Peyer's patch (tissue), 4 donors: ENCODE measurements around the gene L3MBTL4. TPM values are rescaled to one million over a fixed set of nuclear protein-coding genes. Genes with fewer than 3 reads are reported as not detected.
"Not testable (repeated sequence)": the region's sequence is repeated elsewhere in the genome, so short reads cannot be mapped to it uniquely, and the experiment has no call there.

Experiments used
- DNase-seq, 3 donors: peaks; one replicate each; pipeline ENCODE4 v3.0.0-alpha.2; 2017 to 2019
- H3K27ac ChIP-seq, 4 donors: fragments of 200-600 bp; sonication (generic); one replicate each; pipeline ENCODE4 v1.5.1; 2016 to 2019
- H3K27me3 ChIP-seq, 2 donors: fragments of 200-600 bp; sonication (generic); one replicate each; pipeline ENCODE4 v1.5.1; 2019
- H3K36me3 ChIP-seq, 3 donors: fragments of 200-600 bp; sonication (generic); one replicate each; pipeline ENCODE4 v1.5.1; 2016 to 2019
- H3K4me1 ChIP-seq, 4 donors: fragments of 200-600 bp; sonication (generic); one replicate each; pipeline ENCODE4 v1.5.1; 2016 to 2019
- H3K4me3 ChIP-seq, 4 donors: fragments of 200-600 bp; sonication (generic); 1 replicate in 3 of 4; 2 replicates in 1 of 4; pipeline ENCODE4 v1.5.1; 2016 to 2019; ENCODE audit warnings: mild to moderate bottlenecking in 1 of 4
- H3K9me3 ChIP-seq, 4 donors: fragments of 200-600 bp; sonication (generic); one replicate each; pipeline ENCODE4 v1.5.1; 2016 to 2019; ENCODE audit warnings: mild to moderate bottlenecking in 1 of 4
- POLR2A ChIP-seq, 2 donors: fragments of 450-650 bp; IDR thresholded peaks; one replicate each; pipeline ENCODE4 v1.5.1; 2017; ENCODE audit warnings: antibody characterized with exemption in 2 of 2, mild to moderate bottlenecking in 2 of 2, moderate library complexity in 2 of 2
- total RNA-seq, 4 donors: library from RNA; depleted of rRNA; stranded (reverse); fragments of >200 nt; gene quantifications; one replicate each; pipeline ENCODE4 v1.1.0, GENCODE V29; 2016
- TF ChIP-seq, protein P1 (sequence below), 6 experiments: fragments of 450-650 bp in 4 of 6; fragments of 200-600 bp in 2 of 6; sonication (generic) in 1 of 6; IDR thresholded peaks; one replicate each; pipeline ENCODE4 v1.5.1; 2017 to 2019; ENCODE audit warnings: antibody characterized with exemption in 6 of 6, mild to moderate bottlenecking in 3 of 6, moderate library complexity in 1 of 6

Gene L3MBTL4
- total RNA-seq, 4 donors from 2014 or later, result 6.5 to 25.6 (median 13.7) TPM

DNA sequence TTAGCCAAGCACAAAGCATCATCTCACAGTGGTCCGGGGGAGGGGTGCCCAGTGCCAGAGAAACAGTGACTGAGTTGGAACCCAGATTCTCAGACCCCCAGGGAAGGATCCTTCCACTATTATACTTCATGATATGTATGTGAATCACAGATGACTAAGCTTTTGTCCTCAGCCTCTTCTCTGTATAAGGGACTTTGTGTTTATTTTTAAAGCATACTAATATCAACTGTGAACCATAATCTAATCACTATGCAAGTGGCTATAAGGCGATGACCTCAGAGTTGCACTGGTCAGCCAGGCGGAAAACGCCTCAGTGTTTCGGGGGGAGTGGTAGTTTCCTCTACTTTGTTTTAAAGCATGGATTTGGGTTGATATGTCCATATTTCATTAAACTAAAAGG, 359.0 kb downstream of the L3MBTL4 start:
- H3K27ac ChIP-seq, result no peak overlapping the region
- H3K4me3 ChIP-seq, result no peak overlapping the region
- no peaks in the 10 kb centered on the region for H3K36me3 ChIP-seq
- no peaks in the 10 kb centered on the region for H3K4me1 ChIP-seq
- no peak for DNase-seq
- TF ChIP-seq, protein P1, sequence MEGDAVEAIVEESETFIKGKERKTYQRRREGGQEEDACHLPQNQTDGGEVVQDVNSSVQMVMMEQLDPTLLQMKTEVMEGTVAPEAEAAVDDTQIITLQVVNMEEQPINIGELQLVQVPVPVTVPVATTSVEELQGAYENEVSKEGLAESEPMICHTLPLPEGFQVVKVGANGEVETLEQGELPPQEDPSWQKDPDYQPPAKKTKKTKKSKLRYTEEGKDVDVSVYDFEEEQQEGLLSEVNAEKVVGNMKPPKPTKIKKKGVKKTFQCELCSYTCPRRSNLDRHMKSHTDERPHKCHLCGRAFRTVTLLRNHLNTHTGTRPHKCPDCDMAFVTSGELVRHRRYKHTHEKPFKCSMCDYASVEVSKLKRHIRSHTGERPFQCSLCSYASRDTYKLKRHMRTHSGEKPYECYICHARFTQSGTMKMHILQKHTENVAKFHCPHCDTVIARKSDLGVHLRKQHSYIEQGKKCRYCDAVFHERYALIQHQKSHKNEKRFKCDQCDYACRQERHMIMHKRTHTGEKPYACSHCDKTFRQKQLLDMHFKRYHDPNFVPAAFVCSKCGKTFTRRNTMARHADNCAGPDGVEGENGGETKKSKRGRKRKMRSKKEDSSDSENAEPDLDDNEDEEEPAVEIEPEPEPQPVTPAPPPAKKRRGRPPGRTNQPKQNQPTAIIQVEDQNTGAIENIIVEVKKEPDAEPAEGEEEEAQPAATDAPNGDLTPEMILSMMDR (IDR thresholded peaks at IDR 0.05), result no peak
- TF ChIP-seq POLR2A (IDR thresholded peaks at IDR 0.05), result no peak
- no peaks in the 10 kb centered on the region for H3K9me3 ChIP-seq
- H3K27me3 ChIP-seq, result no peaks in the 10 kb centered on the region

DNA sequence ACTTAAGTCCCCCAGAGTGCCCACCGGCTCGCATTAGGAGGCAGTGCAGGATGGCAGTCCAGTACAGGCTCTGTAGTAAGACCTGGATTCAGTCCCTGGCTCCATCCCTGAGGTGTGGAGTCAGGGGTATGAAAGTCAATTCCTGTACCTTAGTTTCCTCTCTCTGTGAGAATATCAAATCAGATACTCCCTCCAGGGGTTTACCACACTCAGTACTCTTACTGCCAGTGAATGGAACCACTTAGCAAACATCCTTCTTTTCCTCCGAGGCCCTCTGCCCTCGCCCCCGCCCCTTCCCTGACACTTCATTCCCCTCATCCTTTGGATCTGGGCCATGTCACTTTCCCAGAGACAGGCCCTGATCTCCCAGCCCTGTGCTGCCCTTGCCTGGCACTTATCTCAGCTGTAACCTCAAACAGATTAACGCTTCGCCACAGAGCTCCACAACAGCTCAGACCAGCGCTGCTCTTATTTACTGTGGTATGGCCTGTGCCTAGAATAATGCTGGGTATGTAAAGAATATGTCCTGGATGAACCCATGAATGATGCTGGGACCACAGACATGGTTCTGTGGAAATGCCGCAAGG, 360.4 kb downstream of the L3MBTL4 start:
- no peaks in the 10 kb centered on the region for H3K4me1 ChIP-seq
- no peaks in the 10 kb centered on the region for H3K27me3 ChIP-seq
- no peaks in the 10 kb centered on the region for H3K9me3 ChIP-seq
- H3K4me3 ChIP-seq, result no peak overlapping the region
- no peaks in the 10 kb centered on the region for H3K36me3 ChIP-seq
- TF ChIP-seq, protein P1 (IDR thresholded peaks at IDR 0.05), result no peak
- TF ChIP-seq POLR2A (IDR thresholded peaks at IDR 0.05), result no peak
- DNase-seq, result no peak
- no peak overlapping the region for H3K27ac ChIP-seq

DNA sequence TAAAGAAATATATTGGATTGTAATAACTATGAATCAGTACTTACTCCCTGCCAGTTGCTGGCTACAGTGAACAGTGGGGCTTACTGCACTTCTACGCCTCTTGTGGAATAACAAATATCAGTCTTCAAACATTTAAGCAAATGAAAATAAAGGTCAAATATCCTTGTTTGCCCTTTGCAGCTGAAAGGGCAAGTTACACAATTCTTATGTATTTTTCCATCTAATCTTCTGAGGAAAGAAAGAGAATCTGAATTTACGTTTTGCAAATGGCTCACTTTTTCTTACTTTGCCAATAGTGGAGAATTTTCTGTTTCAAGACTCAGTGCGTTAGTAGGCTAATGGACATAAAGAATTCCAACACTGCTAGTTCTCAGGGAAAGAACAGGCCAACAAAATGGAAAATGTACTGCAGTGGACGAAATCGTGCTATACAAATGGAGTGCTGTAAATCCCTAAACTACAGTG, 362.2 kb downstream of the L3MBTL4 start:
- no peaks in the 10 kb centered on the region for H3K36me3 ChIP-seq
- no peak overlapping the region for H3K4me3 ChIP-seq
- H3K27ac ChIP-seq, result no peak overlapping the region
- no peak for DNase-seq
- H3K27me3 ChIP-seq, result no peaks in the 10 kb centered on the region
- no peaks in the 10 kb centered on the region for H3K4me1 ChIP-seq
- no peaks in the 10 kb centered on the region for H3K9me3 ChIP-seq
- TF ChIP-seq, protein P1 (IDR thresholded peaks at IDR 0.05), result no peak
- TF ChIP-seq POLR2A (IDR thresholded peaks at IDR 0.05), result no peak

DNA sequence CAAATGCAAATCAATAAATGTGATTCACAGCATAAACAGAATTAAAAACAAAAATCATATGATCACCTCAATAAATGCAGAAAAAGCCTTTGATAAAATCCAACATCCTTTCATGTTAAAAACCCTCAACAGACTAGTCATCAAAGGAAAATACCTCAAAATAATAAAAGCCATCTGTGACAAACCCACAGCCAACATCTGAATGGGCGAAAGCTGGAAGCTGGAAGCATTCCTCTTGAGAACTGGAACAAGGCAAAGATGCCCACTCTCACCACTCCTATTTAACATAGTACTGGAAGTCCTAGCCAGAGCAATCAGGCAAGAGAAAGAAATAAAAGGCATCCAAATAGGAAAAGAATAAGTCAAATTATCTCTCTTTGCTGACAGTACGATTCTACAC, 367.1 kb downstream of the L3MBTL4 start:
- not testable (repeated sequence) for H3K4me3 ChIP-seq, DNase-seq, H3K9me3 ChIP-seq, H3K36me3 ChIP-seq, H3K4me1 ChIP-seq, H3K27me3 ChIP-seq, H3K27ac ChIP-seq

DNA sequence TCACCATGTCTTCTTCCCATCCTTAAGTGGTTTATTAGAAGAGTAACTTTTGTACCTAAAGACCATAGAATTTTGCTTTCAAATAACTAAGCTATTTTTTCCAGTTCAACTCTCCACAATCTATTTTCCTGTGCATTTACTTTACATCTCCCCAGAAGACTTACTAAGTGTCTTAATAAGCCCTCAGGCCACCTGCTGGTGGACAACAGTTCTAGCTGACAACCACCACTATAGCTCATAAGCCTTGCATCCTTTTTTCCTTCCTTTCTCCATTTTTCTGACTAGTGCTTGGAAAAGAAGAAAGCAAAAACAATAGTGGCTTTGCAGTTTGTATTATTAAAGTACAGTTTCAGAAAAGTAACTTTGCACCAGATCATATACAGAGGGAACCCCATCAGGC, 369.9 kb downstream of the L3MBTL4 start:
- no peaks in the 10 kb centered on the region for H3K36me3 ChIP-seq
- no peak overlapping the region for H3K4me3 ChIP-seq
- TF ChIP-seq, protein P1 (IDR thresholded peaks at IDR 0.05), result peak in 1 of 6 experiments; percentile 18
- TF ChIP-seq POLR2A (IDR thresholded peaks at IDR 0.05), result no peak
- no peaks in the 10 kb centered on the region for H3K4me1 ChIP-seq
- no peak for DNase-seq
- H3K27ac ChIP-seq, result no peak overlapping the region
- no peaks in the 10 kb centered on the region for H3K27me3 ChIP-seq
- H3K9me3 ChIP-seq, result peaks cover 0 to 5% (median 0%) of the 10 kb centered on the region in 4 donors

DNA sequence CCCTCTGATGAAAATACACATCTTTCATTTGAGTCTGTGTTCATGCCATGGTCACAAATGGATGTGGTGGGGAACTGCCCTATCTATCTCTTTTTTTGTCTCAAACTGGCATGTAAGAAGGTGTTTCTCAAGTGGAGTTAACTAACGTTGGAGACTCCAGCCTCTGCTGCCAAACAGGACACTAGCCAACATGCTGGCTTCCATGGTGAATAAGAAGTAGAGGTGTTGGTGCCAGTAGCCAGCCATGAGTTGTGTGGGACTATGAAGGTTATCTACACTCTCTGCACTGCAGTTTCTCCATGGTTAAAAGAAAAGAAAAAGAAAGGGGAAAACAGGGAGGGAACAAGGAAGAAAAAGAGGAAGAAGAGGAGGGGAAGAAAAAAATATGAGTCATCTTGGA, 370.4 kb downstream of the L3MBTL4 start:
- TF ChIP-seq, protein P1 (IDR thresholded peaks at IDR 0.05), result no peak
- no peak for TF ChIP-seq POLR2A (IDR thresholded peaks at IDR 0.05)

More for the DNA sequence above, 370.4 kb downstream of the L3MBTL4 start:
- H3K4me3 ChIP-seq, result no peak overlapping the region
- H3K9me3 ChIP-seq, result peaks cover 0 to 5% (median 0%) of the 10 kb centered on the region in 4 donors
- H3K4me1 ChIP-seq, result no peaks in the 10 kb centered on the region
- H3K36me3 ChIP-seq, result no peaks in the 10 kb centered on the region
- no peak overlapping the region for H3K27ac ChIP-seq
- no peaks in the 10 kb centered on the region for H3K27me3 ChIP-seq
- no peak for DNase-seq
